ENCODE measurements around the gene KNDC1. TPM values are rescaled to one million over a fixed set of nuclear protein-coding genes. Genes with fewer than 3 reads are reported as not detected.
A peak's percentile ranks its signal among the peaks of the same experiment; 100 is the strongest.

KNDC1 gene
- total RNA-seq, 3 donors from 2014 or later = 0.05 TPM; not detected in 2

- no peaks in the 10 kb centered on the region for H3K9me3 Mint-ChIP-seq
- H3K4me1 Mint-ChIP-seq (ENCODE audit: low read depth) = no peaks in the 10 kb centered on the region
- ATAC-seq (no peak), DNase-seq (no peak)
- H3K36me3 Mint-ChIP-seq (ENCODE audit: insufficient read depth) = no peaks in the 10 kb centered on the region
- H3K27me3 Mint-ChIP-seq (ENCODE audit: low read depth) = peaks cover 8% of the 10 kb centered on the region
- no peak overlapping the region for H3K4me3 Mint-ChIP-seq
Measured at GRCh38 chr10:133251388-133252222, 91.6 kb downstream of the KNDC1 start.

- DNase-seq (no peak), ATAC-seq (no peak)
- H3K4me3 Mint-ChIP-seq = no peak overlapping the region
- no peaks in the 10 kb centered on the region for H3K9me3 Mint-ChIP-seq
- no peaks in the 10 kb centered on the region for H3K36me3 Mint-ChIP-seq (ENCODE audit: insufficient read depth)
- H3K4me1 Mint-ChIP-seq (ENCODE audit: low read depth) = peaks cover 2% of the 10 kb centered on the region
- peaks cover 4% of the 10 kb centered on the region for H3K27me3 Mint-ChIP-seq (ENCODE audit: low read depth)
Measured at GRCh38 chr10:133252223-133252552, 92.2 kb downstream of the KNDC1 start.

GRCh38 chr10:133253361-133253955, 93.4 kb downstream of the KNDC1 start:
- no peak for ATAC-seq
- Mint-ChIP-seq H3K4me3 (no peak overlapping the region), H3K27me3 (ENCODE audit: low read depth) (peaks cover 3% of the 10 kb centered on the region), H3K36me3 (ENCODE audit: insufficient read depth) (no peaks in the 10 kb centered on the region), H3K4me1 (ENCODE audit: low read depth) (peaks cover 14% of the 10 kb centered on the region), H3K9me3 (no peaks in the 10 kb centered on the region)
- no peak for DNase-seq

GRCh38 chr10:133254421-133255120, 94.6 kb downstream of the KNDC1 start:
- Mint-ChIP-seq H3K36me3 (ENCODE audit: insufficient read depth) (no peaks in the 10 kb centered on the region), H3K9me3 (no peaks in the 10 kb centered on the region), H3K4me3 (no peak overlapping the region), H3K4me1 (ENCODE audit: low read depth) (peaks cover 22% of the 10 kb centered on the region), H3K27me3 (ENCODE audit: low read depth) (peaks cover 3% of the 10 kb centered on the region)
- DNase-seq (no peak), ATAC-seq (no peak)

- Mint-ChIP-seq H3K9me3 (no peaks in the 10 kb centered on the region), H3K4me1 (ENCODE audit: low read depth) (peaks cover 29% of the 10 kb centered on the region), H3K27me3 (ENCODE audit: low read depth) (peaks cover 2% of the 10 kb centered on the region), H3K36me3 (ENCODE audit: insufficient read depth) (no peaks in the 10 kb centered on the region), H3K4me3 (no peak overlapping the region)
- DNase-seq (no peak), ATAC-seq (no peak)
Measured at GRCh38 chr10:133255323-133255722, 95.3 kb downstream of the KNDC1 start.

GRCh38 chr10:133257489-133258065, 97.6 kb downstream of the KNDC1 start:
- no peaks in the 10 kb centered on the region for H3K27me3 Mint-ChIP-seq (ENCODE audit: low read depth)
- no peaks in the 10 kb centered on the region for H3K36me3 Mint-ChIP-seq (ENCODE audit: insufficient read depth)
- H3K4me3 Mint-ChIP-seq = no peak overlapping the region
- peaks cover 42% of the 10 kb centered on the region for H3K4me1 Mint-ChIP-seq (ENCODE audit: low read depth)
- no peak for DNase-seq
- H3K9me3 Mint-ChIP-seq = no peaks in the 10 kb centered on the region
- ATAC-seq = no peak

- no peak for DNase-seq
- no peaks in the 10 kb centered on the region for H3K9me3 Mint-ChIP-seq
- peaks cover 48% of the 10 kb centered on the region for H3K4me1 Mint-ChIP-seq (ENCODE audit: low read depth)
- no peaks in the 10 kb centered on the region for H3K27me3 Mint-ChIP-seq (ENCODE audit: low read depth)
- no peak for ATAC-seq
- H3K4me3 Mint-ChIP-seq = no peak overlapping the region
- H3K36me3 Mint-ChIP-seq (ENCODE audit: insufficient read depth) = no peaks in the 10 kb centered on the region
Measured at GRCh38 chr10:133258066-133258817, 98.2 kb downstream of the KNDC1 start.

GRCh38 chr10:133258818-133259601, 99.0 kb downstream of the KNDC1 start:
- H3K36me3 Mint-ChIP-seq (ENCODE audit: insufficient read depth) = no peaks in the 10 kb centered on the region
- H3K9me3 Mint-ChIP-seq = no peaks in the 10 kb centered on the region
- H3K4me1 Mint-ChIP-seq (ENCODE audit: low read depth) = peaks cover 55% of the 10 kb centered on the region
- peak; percentile 86 for DNase-seq
- no peaks in the 10 kb centered on the region for H3K27me3 Mint-ChIP-seq (ENCODE audit: low read depth)
- peak; percentile 73 for ATAC-seq
- peak overlapping the region; percentile 43 for H3K4me3 Mint-ChIP-seq

- Mint-ChIP-seq H3K9me3 (no peaks in the 10 kb centered on the region), H3K4me3 (peak overlapping the region; percentile 43), H3K36me3 (ENCODE audit: insufficient read depth) (no peaks in the 10 kb centered on the region), H3K27me3 (ENCODE audit: low read depth) (no peaks in the 10 kb centered on the region), H3K4me1 (ENCODE audit: low read depth) (peaks cover 61% of the 10 kb centered on the region)
- DNase-seq = no peak
- no peak for ATAC-seq
Measured at GRCh38 chr10:133259602-133259989, 99.6 kb downstream of the KNDC1 start.

GRCh38 chr10:133260895-133261725, 101.1 kb downstream of the KNDC1 start:
- Mint-ChIP-seq H3K27me3 (ENCODE audit: low read depth) (no peaks in the 10 kb centered on the region), H3K36me3 (ENCODE audit: insufficient read depth) (no peaks in the 10 kb centered on the region), H3K4me3 (peak overlapping the region; percentile 79), H3K9me3 (no peaks in the 10 kb centered on the region), H3K4me1 (ENCODE audit: low read depth) (peaks cover 70% of the 10 kb centered on the region)
- ATAC-seq (peak; percentile 44 to 58), DNase-seq (peak; percentile 58)

GRCh38 chr10:133261726-133262325, 101.8 kb downstream of the KNDC1 start:
- H3K27me3 Mint-ChIP-seq (ENCODE audit: low read depth) = no peaks in the 10 kb centered on the region
- peak overlapping the region; percentile 79 for H3K4me3 Mint-ChIP-seq
- DNase-seq = peak; percentile 84
- H3K4me1 Mint-ChIP-seq (ENCODE audit: low read depth) = peaks cover 70% of the 10 kb centered on the region
- H3K36me3 Mint-ChIP-seq (ENCODE audit: insufficient read depth) = no peaks in the 10 kb centered on the region
- no peaks in the 10 kb centered on the region for H3K9me3 Mint-ChIP-seq
- ATAC-seq = peak; percentile 50 to 60

GRCh38 chr10:133262696-133263095, 102.7 kb downstream of the KNDC1 start:
- Mint-ChIP-seq H3K4me1 (ENCODE audit: low read depth) (peaks cover 63% of the 10 kb centered on the region), H3K27me3 (ENCODE audit: low read depth) (no peaks in the 10 kb centered on the region), H3K4me3 (no peak overlapping the region), H3K9me3 (no peaks in the 10 kb centered on the region), H3K36me3 (ENCODE audit: insufficient read depth) (no peaks in the 10 kb centered on the region)
- DNase-seq (no peak), ATAC-seq (no peak)

All from activated T-cell treated with anti-CD3 and anti-CD28 coated beads, Interleukin-2, amount 50 U/mL, for 4 hours (primary cell).